ENCODE measurements around the gene SLC9B1.

Gene SLC9B1, protein sequence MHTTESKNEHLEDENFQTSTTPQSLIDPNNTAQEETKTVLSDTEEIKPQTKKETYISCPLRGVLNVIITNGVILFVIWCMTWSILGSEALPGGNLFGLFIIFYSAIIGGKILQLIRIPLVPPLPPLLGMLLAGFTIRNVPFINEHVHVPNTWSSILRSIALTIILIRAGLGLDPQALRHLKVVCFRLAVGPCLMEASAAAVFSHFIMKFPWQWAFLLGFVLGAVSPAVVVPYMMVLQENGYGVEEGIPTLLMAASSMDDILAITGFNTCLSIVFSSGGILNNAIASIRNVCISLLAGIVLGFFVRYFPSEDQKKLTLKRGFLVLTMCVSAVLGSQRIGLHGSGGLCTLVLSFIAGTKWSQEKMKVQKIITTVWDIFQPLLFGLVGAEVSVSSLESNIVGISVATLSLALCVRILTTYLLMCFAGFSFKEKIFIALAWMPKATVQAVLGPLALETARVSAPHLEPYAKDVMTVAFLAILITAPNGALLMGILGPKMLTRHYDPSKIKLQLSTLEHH

DNA sequence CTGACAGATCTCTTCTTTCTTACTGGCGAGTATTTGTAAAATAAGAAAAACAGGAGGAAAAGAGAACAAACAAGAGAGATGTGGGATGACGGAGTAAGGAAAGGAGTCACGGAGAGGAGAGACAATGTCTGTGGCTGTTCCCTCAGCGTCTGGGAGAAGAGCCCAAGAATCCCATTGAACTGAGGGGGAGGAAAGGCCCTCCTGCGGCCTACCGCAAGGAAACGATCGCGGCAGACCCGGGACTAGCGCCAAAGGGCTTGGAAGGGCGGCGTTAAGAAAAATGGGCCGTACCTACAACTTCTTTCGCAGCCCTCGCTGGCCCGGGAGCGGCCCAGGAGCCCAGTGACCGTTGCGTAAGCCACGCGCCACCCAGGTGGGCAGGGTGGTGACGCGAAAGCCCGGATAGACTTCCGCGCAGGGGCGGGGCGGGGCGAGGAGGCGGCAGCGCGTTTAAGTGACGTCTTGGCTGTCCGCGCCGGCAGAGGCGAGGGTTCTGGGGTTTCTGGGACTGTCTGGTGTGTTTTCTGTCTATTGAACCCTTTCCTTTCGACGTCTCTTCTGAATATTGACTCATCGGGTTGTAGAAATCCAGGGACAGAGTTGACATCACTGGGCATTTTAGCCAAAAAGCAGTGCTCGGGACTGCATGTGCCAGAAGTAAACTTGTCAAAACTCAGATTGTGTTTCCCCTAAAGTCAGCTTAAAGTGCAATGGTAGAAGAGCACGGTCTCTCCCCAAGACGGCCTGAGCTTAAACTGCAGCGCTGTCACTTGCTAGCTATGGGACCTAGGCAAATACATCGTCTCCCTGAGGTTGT, at the start of gene SLC9B1:
Gene SLC9B1 (minus strand): TSS at position 398 of the 817 bp plus-strand sequence. CDS start 27,994 bp downstream, outside the sequence.
- DNase-seq (ENCODE audit: low read depth), result peak; percentile 78

DNA sequence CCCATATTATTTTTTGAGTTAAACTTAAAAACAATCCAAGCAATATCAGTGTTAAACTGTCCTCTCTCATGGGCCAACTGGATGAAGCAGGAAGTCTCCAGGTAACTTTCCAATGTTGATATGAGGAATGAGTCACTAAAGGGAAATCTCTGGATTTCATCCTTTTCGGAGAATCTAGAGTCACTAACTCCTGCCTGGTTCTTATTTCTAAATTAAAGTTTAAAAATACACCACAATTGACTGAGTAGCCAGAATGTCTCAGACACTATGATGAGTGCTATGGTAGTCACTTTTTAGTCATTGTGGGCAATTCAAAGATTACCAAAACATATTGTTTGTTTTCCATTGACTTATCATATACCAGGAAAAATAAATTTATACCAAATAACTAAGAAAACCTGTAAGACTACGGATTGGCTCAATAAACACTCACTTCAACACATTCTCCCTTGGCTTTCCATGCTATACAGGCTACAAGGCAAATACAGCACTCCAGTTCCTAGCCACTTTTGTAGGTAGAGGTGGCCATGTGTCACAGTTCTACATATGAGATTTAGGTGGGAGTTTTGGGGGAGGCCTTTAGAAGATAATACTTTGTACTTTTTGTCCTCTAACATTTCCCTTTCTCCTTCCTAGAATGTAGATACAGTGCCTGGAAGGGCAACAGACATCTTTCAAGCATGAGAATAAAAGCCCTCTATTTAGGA, 48.5 kb upstream of the SLC9B1 start:
- no peak for DNase-seq (ENCODE audit: low read depth)

DNA sequence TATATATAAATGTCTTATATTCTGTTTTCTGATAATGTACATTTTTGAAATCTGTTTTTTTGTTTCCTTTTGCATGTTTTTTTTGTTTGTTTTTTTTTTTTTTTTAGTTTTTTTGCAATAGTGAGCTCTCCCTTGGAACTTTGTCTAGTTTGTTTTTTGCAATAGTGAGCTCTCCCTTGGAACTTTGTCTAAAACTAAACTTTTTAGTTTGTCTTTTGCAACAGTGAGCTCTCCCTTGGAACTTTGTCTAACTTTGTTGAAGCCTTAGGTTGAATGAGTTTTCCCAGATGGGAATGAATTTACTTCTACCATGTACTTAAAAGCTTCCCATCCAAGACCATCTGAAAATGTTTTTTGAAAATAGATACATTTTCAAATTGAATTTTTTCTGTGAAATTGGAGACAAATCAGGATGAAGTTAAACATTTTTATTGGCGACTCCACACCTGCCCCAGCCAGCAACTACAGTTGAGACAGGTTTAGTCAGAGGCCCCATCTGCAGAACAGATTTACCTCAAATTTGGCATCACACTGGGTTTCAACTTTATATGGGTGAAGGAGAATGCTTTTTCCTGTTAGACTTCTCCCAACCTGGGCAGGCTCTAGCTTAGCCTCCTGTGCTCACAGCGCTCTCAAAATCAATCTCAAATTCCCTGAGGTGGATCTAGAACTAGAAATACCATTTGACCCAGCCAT, 41.1 kb upstream of the SLC9B1 start:
- DNase-seq (ENCODE audit: low read depth), result no peak

DNA sequence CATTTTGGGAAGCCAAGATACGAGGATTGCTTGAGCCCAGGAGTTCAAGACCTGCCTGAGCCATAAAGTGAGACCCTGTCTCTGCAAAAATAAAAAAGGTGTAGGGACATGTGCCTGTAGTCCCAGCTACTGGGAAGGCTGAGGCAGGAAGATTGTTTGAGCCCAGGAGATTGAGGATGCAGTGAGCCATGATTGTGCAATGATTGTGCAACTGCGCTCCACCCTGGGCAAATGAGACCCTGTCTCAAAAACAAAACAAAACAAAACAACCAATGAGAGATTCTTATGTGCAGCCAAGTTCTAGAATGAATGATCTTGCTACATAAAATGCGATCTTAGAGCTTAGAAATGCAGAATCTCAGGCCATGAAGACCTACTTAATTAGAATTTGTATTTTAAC, 34.5 kb upstream of the SLC9B1 start:
- DNase-seq (ENCODE audit: low read depth), result no peak

DNA sequence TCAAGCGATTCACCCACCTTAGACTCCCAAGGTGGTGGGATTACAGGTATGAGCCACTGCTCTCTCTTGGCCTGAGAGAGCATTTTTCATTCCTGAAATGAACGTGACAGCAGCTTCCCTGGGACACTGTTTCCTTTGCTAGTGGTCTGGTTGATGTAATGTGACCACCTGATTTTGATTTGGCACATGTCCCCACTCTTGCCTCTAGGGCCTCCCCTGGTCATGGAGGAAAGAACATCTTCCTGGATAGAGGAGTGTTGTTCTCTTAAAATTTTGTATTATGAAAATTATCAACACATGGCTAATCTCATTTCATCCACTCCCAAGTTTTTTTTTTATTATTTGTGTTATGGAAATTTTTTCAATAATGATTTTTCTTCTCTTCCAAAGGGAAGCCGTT, 33.3 kb upstream of the SLC9B1 start:
- DNase-seq (ENCODE audit: low read depth), result no peak

DNA sequence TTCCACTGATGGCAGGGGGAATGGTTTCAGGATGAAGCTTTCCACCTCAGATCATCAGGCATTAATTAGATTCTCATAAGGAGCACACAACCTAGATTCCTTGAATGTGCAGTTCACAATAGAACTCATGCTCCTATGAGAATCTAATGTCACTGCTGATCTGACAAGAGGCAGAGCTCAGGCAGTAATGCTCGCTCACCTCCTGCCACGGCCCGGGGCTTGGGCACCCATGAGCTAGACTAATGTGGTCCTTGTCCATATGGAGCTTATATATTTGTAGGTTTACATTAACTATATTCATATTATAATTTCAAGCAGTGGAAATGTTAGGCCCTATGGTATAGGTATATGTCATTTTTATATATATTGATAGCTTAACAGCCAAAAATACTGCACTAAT, 32.6 kb upstream of the SLC9B1 start:
- DNase-seq (ENCODE audit: low read depth), result no peak

DNA sequence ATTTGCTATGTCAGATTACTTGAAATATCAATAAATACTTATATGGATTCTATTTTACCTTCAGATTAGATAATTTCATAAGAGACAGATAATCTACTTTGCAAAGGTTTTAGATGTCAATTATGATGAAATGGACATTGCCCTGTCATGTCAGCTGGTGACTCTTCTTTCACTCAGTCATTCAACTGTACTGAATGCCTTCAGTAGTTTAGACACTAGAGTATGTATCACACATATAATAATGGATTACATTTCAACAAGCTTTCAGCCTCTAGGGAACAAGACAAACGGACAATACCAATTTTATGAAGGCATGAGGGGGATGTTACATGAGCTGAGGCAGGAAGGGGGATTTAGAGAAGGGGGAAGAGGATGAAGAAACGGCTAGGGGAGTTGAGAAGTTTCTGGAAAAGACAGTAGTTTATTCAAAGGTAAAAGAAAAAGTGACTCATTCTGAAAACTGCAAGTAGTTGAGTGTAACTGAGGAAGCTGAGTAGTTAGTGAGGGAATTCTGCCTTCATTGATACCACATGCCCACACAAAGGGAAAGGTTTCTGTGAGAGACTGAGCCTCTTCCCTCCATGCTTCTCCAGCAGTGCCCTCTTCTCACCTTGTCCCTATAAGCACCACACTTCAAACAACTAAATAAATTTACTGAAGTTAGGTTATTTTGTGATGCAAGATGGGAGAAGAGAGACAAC, 31.4 kb upstream of the SLC9B1 start:
- no peak for DNase-seq (ENCODE audit: low read depth)

DNA sequence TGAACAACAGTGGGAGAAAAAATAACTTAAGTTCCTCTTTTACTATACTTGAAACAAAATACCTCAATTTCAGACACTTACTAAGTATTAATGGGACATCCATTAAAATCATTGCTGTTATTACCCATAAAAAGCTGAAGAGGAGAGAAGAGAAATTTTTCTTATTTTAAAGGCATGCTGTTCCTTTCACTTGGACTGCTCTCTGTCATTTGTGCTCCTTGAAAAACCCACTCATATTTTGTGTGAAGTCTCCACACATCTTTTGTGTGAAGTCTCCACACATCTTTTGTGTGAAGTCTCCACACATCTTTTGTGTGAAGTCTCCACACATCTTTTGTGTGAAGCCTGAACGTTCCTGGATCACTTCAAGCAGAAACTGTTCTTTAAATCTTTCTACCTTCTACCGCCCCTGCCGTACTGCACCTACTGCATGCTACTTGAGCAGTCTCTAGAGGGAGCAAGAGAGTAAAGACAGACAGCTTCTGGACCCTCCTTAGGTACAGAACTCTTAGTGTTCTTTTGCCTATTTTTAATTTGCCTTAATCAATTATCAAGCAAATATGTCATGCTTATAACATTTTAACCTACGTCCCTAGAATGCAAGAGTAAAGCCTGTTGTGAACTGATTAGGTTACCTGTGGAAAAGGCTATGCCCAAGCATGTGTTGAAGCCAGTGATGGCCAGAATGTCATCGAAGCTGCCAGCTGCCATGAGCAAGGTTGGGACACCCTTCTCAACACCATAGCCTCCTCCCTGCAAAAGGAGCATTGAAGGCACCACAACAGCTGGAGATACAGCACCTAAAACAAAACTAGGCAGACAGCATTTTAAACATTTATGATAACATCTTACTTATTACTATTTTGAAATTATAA, 27.1 kb upstream of the SLC9B1 start:
- DNase-seq (ENCODE audit: low read depth), result peak; percentile 18

DNA sequence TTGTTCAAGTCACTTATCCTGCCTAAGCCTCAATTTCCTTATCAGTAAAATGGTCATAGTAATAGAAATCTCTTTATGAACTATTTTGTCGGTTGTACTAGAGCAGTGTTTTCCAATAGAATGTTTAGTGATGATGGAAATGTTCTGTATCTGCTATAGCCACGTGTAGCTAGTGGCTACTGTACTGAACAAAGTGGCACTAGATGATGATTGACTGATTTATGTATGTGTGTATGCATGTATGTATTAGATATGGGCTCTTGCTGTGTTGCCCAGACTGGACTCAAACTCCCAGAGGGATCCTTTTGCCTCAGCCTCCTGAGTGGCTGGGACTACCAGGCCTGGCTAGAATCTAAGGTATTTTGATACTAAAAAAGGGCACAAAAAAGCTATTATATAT, 24.7 kb upstream of the SLC9B1 start:
- no peak for DNase-seq (ENCODE audit: low read depth)

DNA sequence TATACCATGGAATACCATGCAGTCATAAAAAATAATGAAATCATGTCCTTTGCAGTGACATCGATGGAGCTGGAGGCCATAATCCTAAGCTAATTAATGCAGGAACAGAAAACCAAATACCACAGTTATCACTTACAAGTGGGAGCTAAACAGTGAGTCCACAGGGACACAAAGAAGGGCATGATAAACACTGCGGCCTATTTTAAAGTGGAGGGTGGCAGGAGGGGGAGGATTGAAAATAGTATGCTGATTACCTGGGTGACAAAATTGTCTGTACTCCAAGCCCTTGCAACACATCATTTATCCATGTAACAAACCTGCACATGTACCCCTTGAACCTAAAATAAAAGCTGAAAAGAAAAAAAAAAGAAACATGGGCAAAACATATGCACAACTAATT, 16.7 kb upstream of the SLC9B1 start:
- no peak for DNase-seq (ENCODE audit: low read depth)

DNA sequence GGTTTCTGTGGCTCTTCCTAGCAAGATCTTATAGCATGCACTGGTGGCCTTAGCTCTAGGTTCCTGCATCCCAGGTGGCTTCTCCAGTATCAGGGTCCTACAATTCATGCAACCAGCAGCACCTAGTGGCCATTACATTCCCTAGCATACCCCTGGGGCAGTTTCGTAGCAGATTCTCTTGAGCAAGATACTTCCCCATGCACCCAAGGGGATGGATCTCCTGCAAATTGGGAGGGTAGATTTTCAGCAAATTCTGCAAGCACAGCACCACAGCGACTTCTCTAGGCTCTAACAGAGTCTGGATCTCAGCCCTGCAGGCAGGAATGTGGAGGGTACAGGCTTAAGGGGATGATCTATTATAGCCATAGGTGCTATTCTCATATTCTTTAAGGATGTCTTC, 13.1 kb upstream of the SLC9B1 start:
- no peak for DNase-seq (ENCODE audit: low read depth)

DNA sequence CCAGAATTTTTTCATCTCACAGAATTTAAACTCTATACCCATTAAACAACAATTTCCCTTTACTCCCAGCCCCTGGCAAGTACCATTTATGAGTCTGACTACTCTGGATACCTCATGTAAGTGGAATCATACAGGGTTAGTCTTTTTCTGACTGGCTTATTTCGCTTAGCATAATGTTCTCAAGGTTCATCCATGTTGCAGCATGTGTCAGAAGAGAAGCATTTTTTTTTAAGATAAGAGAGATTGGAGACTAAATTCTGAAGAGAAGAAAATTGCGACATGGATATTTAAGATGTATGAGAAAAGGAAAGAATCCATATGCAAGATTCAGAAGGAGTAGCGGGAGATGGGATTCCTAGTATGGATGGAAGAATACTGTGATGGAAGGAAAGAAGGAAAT, 11.3 kb upstream of the SLC9B1 start:
- DNase-seq (ENCODE audit: low read depth), result no peak

DNA sequence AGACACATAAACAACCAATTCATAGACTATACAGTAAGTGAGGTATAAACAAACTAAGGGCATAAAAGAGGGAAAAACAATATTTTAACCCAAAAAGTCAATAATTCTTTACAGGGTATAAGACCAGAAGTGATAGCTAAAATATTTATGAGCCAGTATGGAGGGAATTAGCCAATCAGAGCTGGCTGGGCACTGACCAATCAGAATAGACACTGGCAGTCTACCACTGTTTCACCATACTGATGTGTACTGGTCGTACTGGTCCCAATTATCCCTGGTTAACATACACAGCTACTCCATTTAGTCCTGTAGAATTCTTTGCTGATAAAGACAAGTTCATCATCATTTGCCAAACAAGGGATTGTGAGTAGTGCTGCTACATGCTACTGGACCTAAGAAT, 9.8 kb upstream of the SLC9B1 start:
- no peak for DNase-seq (ENCODE audit: low read depth)

DNA sequence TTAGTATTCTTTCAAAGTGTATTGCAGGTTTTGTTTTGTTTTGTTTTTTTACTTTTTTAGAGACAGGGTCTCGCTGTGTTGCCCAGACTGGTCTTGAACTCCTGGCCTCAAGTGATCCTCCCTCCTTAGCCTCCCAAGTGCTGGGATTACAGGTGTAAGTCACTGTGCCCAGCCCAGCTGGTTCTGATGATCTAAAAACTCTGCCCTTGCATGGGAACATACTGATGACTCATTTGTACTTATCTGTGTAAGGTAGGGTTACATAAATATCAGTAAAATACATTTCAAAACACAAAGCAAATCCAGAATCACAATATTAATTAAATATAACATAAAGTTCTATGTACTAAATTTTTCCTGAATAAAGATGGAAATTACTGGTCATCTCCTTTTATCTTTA, 7.4 kb upstream of the SLC9B1 start:
- DNase-seq (ENCODE audit: low read depth), result no peak

DNA sequence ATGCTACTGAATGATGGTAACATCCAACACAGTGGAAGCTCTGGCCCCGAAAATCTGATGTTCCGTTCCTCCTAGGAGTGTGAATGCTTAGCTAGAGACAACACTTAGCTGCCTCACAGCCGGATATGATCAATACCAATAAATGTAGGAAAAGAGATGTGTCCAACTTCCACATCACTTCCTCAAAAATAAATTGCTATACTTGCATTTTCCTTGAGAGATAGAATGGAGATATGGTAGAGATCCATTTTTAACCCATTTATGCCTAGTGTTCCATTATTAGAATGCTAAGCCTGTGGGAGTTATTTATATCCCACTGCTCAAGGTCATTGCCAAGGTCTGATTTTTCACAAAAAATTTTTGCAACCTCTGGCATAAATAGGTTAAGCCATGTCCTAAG, 5.5 kb upstream of the SLC9B1 start:
- DNase-seq (ENCODE audit: low read depth), result no peak

DNA sequence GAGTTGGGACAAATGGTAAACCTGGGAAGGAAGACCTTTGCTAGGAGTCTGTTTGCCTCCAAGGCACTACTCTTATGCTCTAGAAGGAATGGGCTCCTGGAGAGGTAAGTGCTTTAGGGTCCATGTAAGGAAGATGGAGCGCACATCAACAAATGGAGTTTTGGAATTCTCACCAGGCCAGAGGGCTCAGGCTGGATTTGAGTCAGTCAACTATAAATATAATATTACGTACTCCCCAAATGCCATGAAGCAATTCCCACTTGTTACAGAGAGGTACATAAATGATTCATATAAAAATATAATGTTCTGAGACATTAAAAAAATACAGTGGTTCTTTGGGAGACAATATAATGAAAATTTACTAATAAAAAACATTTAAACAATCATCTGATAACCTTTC, 1.6 kb upstream of the SLC9B1 start:
- DNase-seq (ENCODE audit: low read depth), result no peak

DNA sequence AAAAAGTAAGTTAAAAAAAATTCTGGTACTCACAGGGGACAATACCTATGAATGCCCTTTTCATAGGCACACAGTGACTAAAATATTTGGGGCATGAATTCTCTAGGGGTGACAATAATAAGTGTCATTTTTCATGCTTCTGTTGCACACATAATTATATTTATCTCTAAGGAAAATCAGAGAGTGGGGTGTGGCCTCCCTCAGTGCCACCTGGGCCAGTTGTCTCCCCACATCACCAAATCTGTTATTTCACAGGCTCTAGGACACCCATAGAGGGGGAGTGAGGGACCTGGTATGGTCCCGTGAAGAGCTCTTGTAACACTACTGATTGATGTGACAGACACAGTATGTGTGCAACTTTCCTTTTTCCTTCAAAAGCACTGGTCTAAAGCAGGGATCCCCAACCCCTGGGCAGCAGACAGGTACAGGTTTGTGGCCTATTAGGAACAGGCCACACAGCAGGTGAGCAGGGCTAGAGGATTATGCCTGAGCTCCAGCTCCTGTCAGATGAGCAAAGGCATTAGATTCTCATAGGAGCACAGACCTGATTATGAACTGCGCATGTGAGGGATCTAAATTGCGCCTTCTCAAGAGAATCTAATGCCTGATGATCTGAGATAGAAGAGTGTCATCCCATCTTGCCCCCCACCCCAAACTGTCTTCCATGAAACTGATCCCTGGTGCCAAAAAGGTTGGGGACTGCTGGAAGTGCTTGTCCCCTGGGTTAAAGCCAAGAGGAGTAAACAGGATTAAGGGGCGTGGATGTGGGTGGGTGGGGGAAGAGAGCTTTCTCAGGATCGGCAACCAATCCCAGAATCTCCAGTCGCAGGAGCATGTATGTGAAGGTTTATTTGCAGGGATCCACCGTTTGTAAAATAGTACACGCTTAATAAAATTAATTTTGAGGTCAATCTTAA, 856 bp downstream of the SLC9B1 start:
- DNase-seq (ENCODE audit: low read depth), result no peak

DNA sequence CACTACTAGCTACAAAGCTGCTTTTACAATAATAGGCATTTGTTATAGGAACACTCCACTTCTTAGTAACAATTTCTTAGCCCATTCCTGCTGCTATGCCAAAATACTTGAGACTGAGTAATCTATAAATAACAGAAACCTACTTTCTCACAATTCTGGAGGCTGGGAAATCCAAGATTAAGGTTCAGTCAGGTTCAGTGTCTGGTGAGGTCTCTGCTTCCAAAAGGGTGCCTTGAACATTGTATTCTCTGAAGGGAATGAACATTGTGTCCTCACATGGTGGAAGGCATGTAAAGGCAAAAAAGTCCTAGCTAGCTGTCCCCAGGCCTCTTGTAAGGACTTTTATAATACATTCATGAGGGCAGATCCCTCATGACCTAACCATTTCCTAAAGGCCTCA, 7.0 kb downstream of the SLC9B1 start:
- DNase-seq (ENCODE audit: low read depth), result no peak

DNA sequence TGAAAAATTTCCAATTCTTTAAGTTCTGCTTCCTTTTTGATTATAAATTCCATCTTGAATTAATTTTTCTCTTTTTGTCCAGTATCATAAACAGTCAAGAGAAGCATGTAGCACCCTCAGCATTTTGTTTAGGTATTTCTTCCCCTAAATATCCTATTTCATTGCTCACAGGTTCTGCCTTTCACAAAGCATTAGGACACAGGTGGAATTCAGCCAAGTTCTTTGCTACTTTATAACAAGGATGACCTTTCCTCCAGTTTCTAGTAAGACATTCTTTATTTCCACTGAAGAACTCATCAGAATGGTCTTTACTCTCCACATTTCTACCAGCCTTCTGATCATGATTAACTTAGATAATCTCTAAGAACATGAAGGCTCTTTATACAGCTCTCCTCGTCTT, 7.4 kb downstream of the SLC9B1 start:
- no peak for DNase-seq (ENCODE audit: low read depth)

Data from CMK (cell line).